Calu3 (cell line): Measurements from ENCODE around the gene ABCC6. TPM values are rescaled to one million over a fixed set of nuclear protein-coding genes. Genes with fewer than 3 reads are reported as not detected.
A peak's percentile ranks its signal among the peaks of the same experiment; 100 is the strongest.

Source experiments
- BruUV-seq: library from RNA; stranded (reverse); fragments of 400-500 nt; replicated peaks from 2 replicates; lab custom pipeline; 2021; lab: Mats Ljungman, UMichigan
- CTCF ChIA-PET: fragments of 300-600 bp; sonication (Branson Sonifier 250); formaldehyde crosslinking; loops from one replicate; lab custom pipeline; 2022; ENCODE audit warnings: antibody characterized with exemption; lab: Charles Lee
- DNase-seq: peaks from one replicate; pipeline ENCODE4 v3.0.0; 2022
- H3K27ac Mint-ChIP-seq: one replicate; pipeline ENCODE4 v1.8.0; 2022; ENCODE audit warnings: mixed read lengths; ENCODE audit not compliant: unreplicated experiment
- H3K27me3 Mint-ChIP-seq: one replicate; pipeline ENCODE4 v1.8.0; 2022; ENCODE audit warnings: mixed read lengths; ENCODE audit not compliant: unreplicated experiment
- H3K36me3 Mint-ChIP-seq: one replicate; pipeline ENCODE4 v1.8.0; 2022; ENCODE audit warnings: mild to moderate bottlenecking, moderate library complexity, mixed read lengths; ENCODE audit not compliant: insufficient read depth, unreplicated experiment
- H3K4me1 Mint-ChIP-seq: one replicate; pipeline ENCODE4 v1.8.0; 2022; ENCODE audit warnings: mild to moderate bottlenecking, low read depth, mixed read lengths; ENCODE audit not compliant: unreplicated experiment
- H3K4me3 Mint-ChIP-seq: one replicate; pipeline ENCODE4 v1.8.0; 2022; ENCODE audit warnings: mild to moderate bottlenecking, low read depth, moderate library complexity, mixed read lengths; ENCODE audit not compliant: unreplicated experiment
- H3K9me3 Mint-ChIP-seq: one replicate; pipeline ENCODE4 v1.8.0; 2022; ENCODE audit warnings: low read depth, mixed read lengths; ENCODE audit not compliant: unreplicated experiment
- intact Hi-C: fragments of 100-400 bp; cut with micrococcal nuclease; formaldehyde crosslinking; loops from one replicate; pipeline ENCODE4 v1.10.0; 2022; ENCODE audit not compliant: unreplicated experiment
- total RNA-seq: library from RNA; stranded (reverse); gene quantifications from 2 replicates; pipeline ENCODE4 v1.2.3, GENCODE V29; 2022
- TF ChIP-seq, protein P1 (sequence below): fragments of 200-600 bp; IDR thresholded peaks from one replicate; pipeline ENCODE4 v1.8.0; 2022; ENCODE audit warnings: antibody characterized with exemption; ENCODE audit not compliant: unreplicated experiment

ABCC6 gene
- total RNA-seq, 1 experiment from 2014 or later = 3.7 TPM

DNA sequence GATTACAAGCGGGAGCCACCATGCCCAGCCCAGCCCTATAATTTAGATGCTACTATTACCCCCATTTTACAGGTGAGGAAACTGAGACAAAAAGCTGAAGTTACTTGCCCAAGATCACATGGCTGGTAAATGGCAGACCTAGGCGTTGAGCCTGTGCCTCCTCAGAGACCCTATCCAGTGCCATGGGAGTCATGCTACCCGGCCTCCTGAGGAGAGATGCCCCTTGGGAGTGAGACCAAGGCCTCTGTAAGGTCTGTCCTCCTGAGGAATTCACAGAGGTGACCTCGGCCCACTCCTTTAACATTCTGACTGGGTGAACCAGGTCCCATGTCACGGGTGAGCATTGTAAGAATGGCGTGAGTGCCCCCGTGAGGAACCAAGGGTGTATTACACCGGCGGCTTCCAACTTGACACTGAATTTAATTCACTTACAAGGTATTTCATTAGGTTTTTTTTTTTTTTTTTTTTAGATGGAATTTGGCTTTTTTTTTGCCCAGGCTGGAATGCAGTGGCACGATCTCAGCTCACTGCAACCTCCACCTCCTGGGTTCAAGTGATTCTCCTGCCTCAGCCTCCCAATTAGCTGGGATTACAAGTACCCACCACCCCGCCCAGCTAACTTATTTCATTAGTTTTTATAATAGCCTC, 95.7 kb downstream of the ABCC6 start:
- Mint-ChIP-seq H3K27me3 (no peaks in the 10 kb centered on the region), H3K27ac (no peak overlapping the region), H3K36me3 (peaks cover 46% of the 10 kb centered on the region), H3K9me3 (peaks cover 3% of the 10 kb centered on the region), H3K4me1 (no peaks in the 10 kb centered on the region), H3K4me3 (no peak overlapping the region)
- peak; percentile 84 for DNase-seq
- intact Hi-C loops = loop anchor here (1.0 to 2.0 kb wide), 3 partner anchors 55 to 362 kb away; no protein-coding TSS in a partner anchor
- no TSS peak for BruUV-seq
- CTCF ChIA-PET = interaction anchor here (0.7 to 0.9 kb wide), 7 partner anchors 151 to 357 kb away, joined by 3 to 6 read pairs (median 4); partner anchors contain the start of gene CEP20
- TF ChIP-seq, protein P1, sequence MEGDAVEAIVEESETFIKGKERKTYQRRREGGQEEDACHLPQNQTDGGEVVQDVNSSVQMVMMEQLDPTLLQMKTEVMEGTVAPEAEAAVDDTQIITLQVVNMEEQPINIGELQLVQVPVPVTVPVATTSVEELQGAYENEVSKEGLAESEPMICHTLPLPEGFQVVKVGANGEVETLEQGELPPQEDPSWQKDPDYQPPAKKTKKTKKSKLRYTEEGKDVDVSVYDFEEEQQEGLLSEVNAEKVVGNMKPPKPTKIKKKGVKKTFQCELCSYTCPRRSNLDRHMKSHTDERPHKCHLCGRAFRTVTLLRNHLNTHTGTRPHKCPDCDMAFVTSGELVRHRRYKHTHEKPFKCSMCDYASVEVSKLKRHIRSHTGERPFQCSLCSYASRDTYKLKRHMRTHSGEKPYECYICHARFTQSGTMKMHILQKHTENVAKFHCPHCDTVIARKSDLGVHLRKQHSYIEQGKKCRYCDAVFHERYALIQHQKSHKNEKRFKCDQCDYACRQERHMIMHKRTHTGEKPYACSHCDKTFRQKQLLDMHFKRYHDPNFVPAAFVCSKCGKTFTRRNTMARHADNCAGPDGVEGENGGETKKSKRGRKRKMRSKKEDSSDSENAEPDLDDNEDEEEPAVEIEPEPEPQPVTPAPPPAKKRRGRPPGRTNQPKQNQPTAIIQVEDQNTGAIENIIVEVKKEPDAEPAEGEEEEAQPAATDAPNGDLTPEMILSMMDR = peak; percentile 92

DNA sequence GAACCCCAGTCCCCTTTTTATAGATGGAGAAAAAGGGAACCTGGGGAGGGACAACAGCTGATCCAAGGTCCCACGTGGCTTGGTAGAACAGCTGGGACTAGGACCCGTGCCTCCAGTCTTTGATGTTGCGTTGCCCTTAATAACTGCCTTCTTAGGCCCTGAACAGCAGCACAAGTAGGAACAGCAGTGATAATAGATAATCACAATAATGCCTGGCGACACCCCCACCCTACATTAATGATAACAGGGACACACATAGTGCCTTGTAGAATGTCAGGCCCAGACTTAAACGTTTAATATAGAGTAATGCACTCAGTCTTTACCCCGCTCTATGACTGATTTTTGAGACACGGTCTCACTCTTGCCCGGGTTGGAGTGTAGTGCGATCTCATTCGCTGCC, 96.4 kb downstream of the ABCC6 start:
- Mint-ChIP-seq H3K27ac (no peak overlapping the region), H3K27me3 (no peaks in the 10 kb centered on the region), H3K4me3 (no peak overlapping the region), H3K9me3 (peaks cover 3% of the 10 kb centered on the region), H3K36me3 (peaks cover 39% of the 10 kb centered on the region), H3K4me1 (no peaks in the 10 kb centered on the region)
- DNase-seq = no peak
- TF ChIP-seq, protein P1 = no peak
- BruUV-seq = no TSS peak
- intact Hi-C loops = loop anchor here (1.0 to 2.0 kb wide), 3 partner anchors 54 to 362 kb away; no protein-coding TSS in a partner anchor
- CTCF ChIA-PET = no interaction called here

DNA sequence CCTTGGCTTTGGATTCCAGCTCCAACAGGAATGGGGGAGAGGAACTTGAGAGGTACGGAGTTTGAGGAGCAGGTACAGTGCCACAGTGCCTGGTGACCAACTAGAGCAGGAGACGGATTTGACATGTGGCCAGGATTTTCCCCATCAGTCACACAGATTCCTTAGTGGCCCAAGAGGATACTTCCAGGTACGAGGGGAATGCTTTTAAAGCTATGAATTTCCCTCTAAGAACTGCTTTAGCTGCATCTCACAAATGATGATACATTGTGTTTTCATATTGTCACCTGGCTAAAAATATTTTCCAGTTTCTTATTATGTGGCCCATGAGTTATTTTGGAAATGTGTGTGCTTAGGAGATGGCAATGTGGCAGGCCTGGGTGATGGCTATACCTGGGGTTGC, 98.3 kb downstream of the ABCC6 start:
- CTCF ChIA-PET = no interaction called here
- intact Hi-C loops = no loop called here
- no TSS peak for BruUV-seq
- Mint-ChIP-seq H3K9me3 (peaks cover 3% of the 10 kb centered on the region), H3K27me3 (no peaks in the 10 kb centered on the region), H3K4me1 (no peaks in the 10 kb centered on the region), H3K36me3 (peaks cover 28% of the 10 kb centered on the region), H3K27ac (no peak overlapping the region), H3K4me3 (no peak overlapping the region)
- TF ChIP-seq, protein P1 = no peak
- DNase-seq = no peak

DNA sequence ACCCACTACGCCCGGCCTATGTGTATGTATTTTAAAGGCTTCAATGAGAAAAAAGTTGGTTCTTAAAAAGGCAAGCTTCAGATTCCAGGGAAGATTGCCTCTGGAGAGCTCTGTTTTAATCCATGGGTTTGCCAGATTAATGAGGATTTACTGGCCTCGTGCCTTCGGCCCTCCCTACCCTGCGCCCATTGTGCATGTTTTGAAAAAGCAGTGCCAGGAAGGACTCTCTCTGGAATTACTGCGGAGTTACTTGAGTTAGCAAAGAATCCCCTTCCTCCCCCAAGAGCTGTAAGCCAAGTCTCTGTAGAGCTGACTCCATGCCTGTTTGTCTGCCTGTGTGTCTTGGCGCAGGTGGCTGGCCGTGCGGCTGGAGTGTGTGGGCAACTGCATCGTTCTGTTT, 98.9 kb downstream of the ABCC6 start:
- CTCF ChIA-PET = no interaction called here
- Mint-ChIP-seq H3K4me3 (no peak overlapping the region), H3K27ac (no peak overlapping the region), H3K4me1 (no peaks in the 10 kb centered on the region), H3K9me3 (peaks cover 3% of the 10 kb centered on the region), H3K27me3 (no peaks in the 10 kb centered on the region), H3K36me3 (peaks cover 24% of the 10 kb centered on the region)
- BruUV-seq = no TSS peak
- DNase-seq = no peak
- TF ChIP-seq, protein P1 = no peak
- intact Hi-C loops = no loop called here
